ENCODE measurements around the gene C1orf185.
"Not testable (repeated sequence)": the region's sequence is repeated elsewhere in the genome, so short reads cannot be mapped to it uniquely, and the experiment has no call there.

C1orf185 gene

DNA sequence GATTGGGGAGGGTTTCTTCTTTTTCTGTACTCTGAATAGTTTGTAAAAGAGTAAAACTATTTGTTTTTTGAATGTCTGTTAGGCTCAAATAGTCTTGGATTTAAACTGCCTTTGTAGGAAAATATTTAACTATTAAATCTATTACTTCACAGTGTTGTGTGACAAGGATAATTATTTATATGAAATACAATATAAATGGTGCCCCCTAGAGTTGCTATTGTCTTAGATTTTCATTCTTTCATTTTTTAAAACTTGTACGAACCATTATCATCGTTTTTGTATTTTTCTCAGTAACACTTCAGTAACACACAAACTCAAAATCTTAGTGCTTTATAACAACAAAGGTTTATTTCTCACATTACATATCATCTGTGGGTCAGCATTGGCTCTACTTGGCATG is 37.4 kb downstream of the C1orf185 start:
- no peak for DNase-seq

- DNase-seq = no peak
These were observed 45.4 kb downstream of the C1orf185 start for GRCh38 chr1:51147394-51147793.

- DNase-seq = no peak
These were observed 52.7 kb downstream of the C1orf185 start for GRCh38 chr1:51154776-51155175.

GRCh38 chr1:51156752-51157151 is 54.7 kb downstream of the C1orf185 start:
- DNase-seq = no peak

- no peak for DNase-seq
These were observed 55.4 kb downstream of the C1orf185 start for GRCh38 chr1:51157395-51157794.

- DNase-seq = no peak
These were observed 56.2 kb downstream of the C1orf185 start for GRCh38 chr1:51158263-51158662.

- DNase-seq = not testable (repeated sequence)
These were observed 60.5 kb downstream of the C1orf185 start for GRCh38 chr1:51162560-51162959.

DNA sequence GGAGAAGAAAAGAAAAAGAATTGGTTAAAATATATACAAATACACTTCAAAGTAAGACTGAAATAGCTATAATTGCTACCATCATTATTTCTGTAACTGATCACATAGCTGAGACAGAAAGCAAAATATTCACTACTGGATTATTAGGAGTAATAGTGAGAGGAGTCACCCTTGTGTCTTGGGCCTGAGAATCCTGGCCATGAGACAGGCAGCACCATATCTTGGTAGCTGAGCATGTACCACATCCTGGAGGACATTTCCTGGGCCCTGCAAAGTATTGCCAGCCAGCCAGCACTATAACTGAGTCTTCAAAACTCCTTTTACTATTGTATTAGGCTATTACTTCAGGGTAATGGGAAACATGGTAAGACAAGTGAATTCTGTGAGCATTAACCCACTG is 63.5 kb downstream of the C1orf185 start:
- no peak for DNase-seq

DNA sequence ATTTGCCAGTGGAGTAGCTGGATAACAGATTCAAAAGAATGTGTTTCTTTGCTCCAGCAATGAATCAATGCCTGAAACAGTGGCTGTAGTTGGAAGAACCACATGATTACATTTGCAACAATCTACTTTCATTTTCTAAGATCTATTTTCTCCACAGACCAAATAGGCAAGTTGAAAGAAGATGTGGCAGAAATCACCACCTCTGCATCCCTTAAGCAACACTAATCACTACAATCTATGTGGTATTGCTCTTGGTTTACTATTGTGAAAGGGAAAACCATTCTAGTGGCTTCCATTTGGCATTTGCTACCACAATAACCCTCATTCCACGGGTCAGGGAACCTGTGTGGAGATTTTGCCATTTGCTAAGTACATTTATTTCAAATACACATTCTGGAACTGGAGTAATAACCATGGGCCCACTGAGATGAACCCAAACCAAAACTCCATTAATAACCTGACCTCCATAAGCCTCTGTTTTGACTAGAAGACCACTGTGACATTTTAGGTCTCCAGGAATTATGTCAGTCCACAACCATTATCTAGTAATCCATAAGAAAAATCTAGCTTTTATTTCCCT is 66.3 kb downstream of the C1orf185 start:
- no peak for DNase-seq

DNA sequence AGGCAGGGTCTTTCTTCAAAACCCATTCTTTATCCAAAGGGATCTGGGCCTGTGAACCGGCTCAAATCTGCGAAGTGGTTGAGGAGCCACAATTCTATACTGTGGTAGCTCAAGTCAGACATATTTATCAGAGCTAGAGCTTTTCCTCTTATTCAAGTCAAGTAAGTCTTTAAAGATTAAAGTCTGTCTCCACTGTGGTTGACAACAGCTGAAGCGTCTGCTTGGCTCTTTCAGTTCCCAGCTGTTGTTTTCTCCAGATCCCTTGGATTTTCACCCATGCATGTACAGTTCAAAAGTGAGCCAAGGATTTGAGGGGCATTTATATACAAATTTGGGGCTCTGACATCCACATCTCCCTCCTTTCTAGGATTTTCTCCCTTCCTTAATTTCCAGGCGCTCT is 66.9 kb downstream of the C1orf185 start:
- DNase-seq = no peak

DNA sequence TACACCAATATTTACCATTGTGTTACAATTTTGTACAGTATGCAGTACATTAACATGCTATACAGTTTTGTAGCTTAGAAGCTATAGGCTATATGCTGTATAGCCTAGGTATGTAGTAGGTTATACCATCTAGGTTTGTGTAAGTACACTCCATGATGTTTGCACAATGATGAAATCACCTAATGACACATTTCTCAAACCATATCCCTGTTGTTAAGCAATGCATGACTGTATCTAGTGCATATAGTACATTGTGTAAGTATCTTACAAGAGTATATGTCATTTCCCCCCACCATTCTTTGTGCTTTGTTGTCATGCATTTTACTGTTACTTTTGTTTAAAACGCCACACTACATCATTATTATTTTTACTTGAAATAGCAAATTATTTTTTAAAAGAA is 68.3 kb downstream of the C1orf185 start:
- DNase-seq = no peak

DNA sequence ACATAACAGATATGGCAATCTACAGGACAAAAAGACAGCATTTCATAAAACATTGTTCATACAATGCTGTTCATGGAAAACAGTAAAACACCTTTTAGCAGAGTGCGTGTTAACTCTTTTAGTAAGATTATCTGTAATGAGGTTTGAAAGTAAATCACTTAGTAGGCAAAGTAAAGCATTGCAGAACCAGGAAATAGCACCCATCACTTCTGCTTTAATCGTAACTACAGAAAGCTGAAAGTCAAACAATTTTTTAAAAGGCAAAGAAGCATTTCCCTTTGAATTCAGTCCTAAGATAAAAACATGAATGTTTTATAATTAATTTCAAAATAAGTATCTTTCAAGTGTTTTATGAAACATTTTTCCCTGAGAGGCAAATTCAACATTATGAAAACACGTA is 70.8 kb downstream of the C1orf185 start:
- no peak for DNase-seq

- DNase-seq = no peak
These were observed 73.2 kb downstream of the C1orf185 start for GRCh38 chr1:51175278-51175677.

DNA sequence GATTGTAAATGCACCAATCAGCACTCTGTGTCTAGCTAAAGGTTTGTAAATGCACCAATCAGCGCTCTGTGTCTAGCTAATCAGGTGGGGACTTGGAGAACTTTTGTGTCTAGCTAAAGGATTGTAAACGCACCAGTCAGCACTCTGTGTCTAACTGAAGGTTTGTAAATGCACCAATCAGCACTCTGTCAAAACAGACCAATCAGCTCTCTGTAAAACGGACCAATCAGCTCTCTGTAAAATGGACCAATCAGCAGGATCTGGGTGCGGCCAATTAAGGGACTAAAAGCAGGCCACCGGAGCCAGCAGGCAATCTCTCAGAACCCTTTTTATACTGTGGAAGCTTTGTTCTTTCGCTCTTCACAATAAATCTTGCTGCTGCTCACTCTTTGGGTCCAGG is 76.0 kb downstream of the C1orf185 start:
- DNase-seq = not testable (repeated sequence)

GRCh38 chr1:51188230-51188629 is 86.2 kb downstream of the C1orf185 start:
- DNase-seq = no peak

DNA sequence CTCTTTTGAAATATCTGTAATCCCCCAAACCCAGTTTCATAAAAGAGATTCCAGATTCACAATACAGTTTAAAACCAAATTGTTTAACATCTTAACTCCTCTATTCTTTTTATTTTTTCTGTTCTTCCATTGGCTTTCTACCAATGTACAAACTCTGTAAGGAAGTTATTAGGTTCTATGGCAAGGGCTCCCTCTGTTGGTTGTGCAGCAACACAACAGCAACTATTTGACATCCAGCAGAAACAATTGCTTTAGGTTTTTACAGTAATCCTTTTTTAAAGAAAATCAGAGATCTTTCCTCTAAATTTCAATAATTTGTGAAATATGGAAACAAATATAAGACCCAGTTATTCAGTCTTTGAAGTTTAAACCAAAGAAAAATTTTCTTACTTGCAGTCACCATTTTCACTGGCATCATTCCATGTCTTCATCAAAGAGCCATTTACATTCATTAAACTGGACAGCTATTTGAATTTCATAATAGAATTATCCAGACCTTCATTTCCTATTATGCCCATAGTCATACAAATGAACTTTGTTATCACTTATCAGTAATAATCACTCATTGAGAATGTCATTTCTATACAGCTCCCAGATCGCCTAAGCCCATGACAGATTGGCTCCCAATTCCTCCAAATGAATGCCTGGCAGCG is 87.5 kb downstream of the C1orf185 start:
- DNase-seq = peak in 1 of 2 donors; percentile 51

GRCh38 chr1:51190961-51191360 is 88.9 kb downstream of the C1orf185 start:
- DNase-seq = no peak

DNA sequence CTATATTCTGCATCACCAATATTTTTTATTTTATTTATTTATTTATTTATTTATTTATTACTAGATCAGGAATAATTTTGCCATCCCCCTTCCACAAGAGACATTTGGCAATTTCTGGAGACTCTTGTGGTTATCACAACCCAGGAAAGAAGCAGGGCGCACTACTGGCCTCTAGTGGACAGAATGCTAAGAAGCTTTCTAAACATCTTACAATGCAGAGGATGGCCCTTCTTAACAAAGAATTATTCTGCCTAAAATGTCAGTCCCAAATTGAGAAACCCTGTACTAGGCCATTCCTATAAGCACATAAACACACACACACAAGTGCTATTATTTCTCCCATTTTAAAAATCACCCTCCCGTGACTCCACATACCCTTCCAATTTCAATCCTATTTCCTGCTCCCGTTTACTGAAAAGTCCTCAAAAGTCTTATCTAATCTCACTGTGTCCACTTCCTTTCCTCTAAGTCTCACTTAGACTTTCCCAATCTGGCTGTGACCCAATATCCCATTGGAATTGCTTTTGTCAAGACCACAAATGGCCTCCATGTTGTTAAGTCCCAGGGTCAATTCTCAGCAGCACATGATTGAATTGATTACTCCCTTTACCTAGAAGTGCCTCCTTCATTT is 90.3 kb downstream of the C1orf185 start:
- peak in 1 of 2 donors; percentile 28 for DNase-seq

GRCh38 chr1:51193564-51193963 is 91.5 kb downstream of the C1orf185 start:
- no peak for DNase-seq
